Measurements from ENCODE around the gene PRXL2C. TPM values are rescaled to one million over a fixed set of nuclear protein-coding genes. Genes with fewer than 3 reads are reported as not detected.

PRXL2C gene
- total and polyA plus RNA-seq, 2 of the 13 experiments (the other 11 are each of a cell fraction or from before 2014, with no cell fraction given), result 11.0 to 13.2 TPM

GRCh38 chr9:96618209-96619123 is 36.7 kb downstream of the PRXL2C start (continued):
- TF ChIP-seq ZNF768 (CRISPR knock-in tag; IDR thresholded peaks at IDR 0.05), result peak; percentile 30; the same call in 1 of the 2 replicates
- peak; percentile 10; the same call in 1 of the 2 replicates for TF ChIP-seq ZNF609 (CRISPR knock-in tag; IDR thresholded peaks at IDR 0.05; ENCODE audit: borderline replicate concordance)
- TF ChIP-seq FOXC1 (CRISPR knock-in tag; IDR thresholded peaks at IDR 0.05; ENCODE audit: borderline replicate concordance), result peak; percentile 56; the same call in 1 of the 2 replicates
- peak; percentile 31 for TF ChIP-seq SRSF1 (optimal IDR thresholded peaks at IDR 0.05; ENCODE audit: low read depth, low read length)
- no peak for TF ChIP-seq ZC3H4 (CRISPR knock-in tag; IDR thresholded peaks at IDR 0.05; ENCODE audit: borderline replicate concordance)
- TF ChIP-seq HIVEP1 (CRISPR knock-in tag; IDR thresholded peaks at IDR 0.05), result no peak
- no peak for TF ChIP-seq KLF11 (CRISPR knock-in tag; IDR thresholded peaks at IDR 0.05)
- TF ChIP-seq TGIF2 (CRISPR knock-in tag; IDR thresholded peaks at IDR 0.05), result peak; percentile 87
- TF ChIP-seq, protein P1, sequence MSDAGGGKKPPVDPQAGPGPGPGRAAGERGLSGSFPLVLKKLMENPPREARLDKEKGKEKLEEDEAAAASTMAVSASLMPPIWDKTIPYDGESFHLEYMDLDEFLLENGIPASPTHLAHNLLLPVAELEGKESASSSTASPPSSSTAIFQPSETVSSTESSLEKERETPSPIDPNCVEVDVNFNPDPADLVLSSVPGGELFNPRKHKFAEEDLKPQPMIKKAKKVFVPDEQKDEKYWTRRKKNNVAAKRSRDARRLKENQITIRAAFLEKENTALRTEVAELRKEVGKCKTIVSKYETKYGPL (CRISPR knock-in tag; IDR thresholded peaks at IDR 0.05), result no peak
- TF ChIP-seq ZNF605 (CRISPR knock-in tag; IDR thresholded peaks at IDR 0.05), result 0 out of 2 replicates have a peak, but pooled peaks have one; percentile 53
- peak; percentile 70; the same call in 1 of the 2 replicates for TF ChIP-seq CEBPB (IDR thresholded peaks at IDR 0.05; ENCODE audit: borderline replicate concordance, low read depth, low read length)
- peak; percentile 36; the same call in 1 of the 2 replicates for TF ChIP-seq YEATS4 (CRISPR knock-in tag; IDR thresholded peaks at IDR 0.05; ENCODE audit: borderline replicate concordance)
- TF ChIP-seq, protein P2, sequence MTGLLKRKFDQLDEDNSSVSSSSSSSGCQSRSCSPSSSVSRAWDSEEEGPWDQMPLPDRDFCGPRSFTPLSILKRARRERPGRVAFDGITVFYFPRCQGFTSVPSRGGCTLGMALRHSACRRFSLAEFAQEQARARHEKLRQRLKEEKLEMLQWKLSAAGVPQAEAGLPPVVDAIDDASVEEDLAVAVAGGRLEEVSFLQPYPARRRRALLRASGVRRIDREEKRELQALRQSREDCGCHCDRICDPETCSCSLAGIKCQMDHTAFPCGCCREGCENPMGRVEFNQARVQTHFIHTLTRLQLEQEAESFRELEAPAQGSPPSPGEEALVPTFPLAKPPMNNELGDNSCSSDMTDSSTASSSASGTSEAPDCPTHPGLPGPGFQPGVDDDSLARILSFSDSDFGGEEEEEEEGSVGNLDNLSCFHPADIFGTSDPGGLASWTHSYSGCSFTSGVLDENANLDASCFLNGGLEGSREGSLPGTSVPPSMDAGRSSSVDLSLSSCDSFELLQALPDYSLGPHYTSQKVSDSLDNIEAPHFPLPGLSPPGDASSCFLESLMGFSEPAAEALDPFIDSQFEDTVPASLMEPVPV (CRISPR knock-in tag; IDR thresholded peaks at IDR 0.05), result peak; percentile 38; the same call in 1 of the 2 replicates
- no peak for TF ChIP-seq MLX (CRISPR knock-in tag; IDR thresholded peaks at IDR 0.05)
- TF ChIP-seq ZNF383 (CRISPR knock-in tag; IDR thresholded peaks at IDR 0.05; ENCODE audit: borderline replicate concordance), result no peak
- TF ChIP-seq, protein P3, sequence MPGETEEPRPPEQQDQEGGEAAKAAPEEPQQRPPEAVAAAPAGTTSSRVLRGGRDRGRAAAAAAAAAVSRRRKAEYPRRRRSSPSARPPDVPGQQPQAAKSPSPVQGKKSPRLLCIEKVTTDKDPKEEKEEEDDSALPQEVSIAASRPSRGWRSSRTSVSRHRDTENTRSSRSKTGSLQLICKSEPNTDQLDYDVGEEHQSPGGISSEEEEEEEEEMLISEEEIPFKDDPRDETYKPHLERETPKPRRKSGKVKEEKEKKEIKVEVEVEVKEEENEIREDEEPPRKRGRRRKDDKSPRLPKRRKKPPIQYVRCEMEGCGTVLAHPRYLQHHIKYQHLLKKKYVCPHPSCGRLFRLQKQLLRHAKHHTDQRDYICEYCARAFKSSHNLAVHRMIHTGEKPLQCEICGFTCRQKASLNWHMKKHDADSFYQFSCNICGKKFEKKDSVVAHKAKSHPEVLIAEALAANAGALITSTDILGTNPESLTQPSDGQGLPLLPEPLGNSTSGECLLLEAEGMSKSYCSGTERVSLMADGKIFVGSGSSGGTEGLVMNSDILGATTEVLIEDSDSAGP (CRISPR knock-in tag; IDR thresholded peaks at IDR 0.05; ENCODE audit: borderline replicate concordance), result peak; percentile 51; the same call in 1 of the 2 replicates
- TF ChIP-seq FOXA1 (IDR thresholded peaks at IDR 0.05), result no peak
- TF ChIP-seq FOXA1 (CRISPR knock-in tag; IDR thresholded peaks at IDR 0.05), result peak; percentile 90
- TF ChIP-seq NFKB2 (CRISPR knock-in tag; IDR thresholded peaks at IDR 0.05; ENCODE audit: borderline replicate concordance), result 0 out of 2 replicates have a peak, but pooled peaks have one; percentile 48
